Stimulated activated naive CD4-positive, alpha-beta T cell (primary cell): ENCODE data around the gene SEPTIN3.

ENCODE experiments used
- DNase-seq, 6 experiments: peaks; one replicate each; lab custom pipeline; 2025; lab: John Stamatoyannopoulos, UW

Gene SEPTIN3

GRCh38 chr22:42018224-42018623 is 49.0 kb downstream of the SEPTIN3 start:
- DNase-seq = no peak
